WTC11 (cell line): Measurements from ENCODE around the gene UCKL1. TPM values are rescaled to one million over a fixed set of nuclear protein-coding genes. Genes with fewer than 3 reads are reported as not detected.

Experiments used
- microRNA-seq: library from miRNA; unstranded; fragments of <30 nt; microRNA quantifications from one replicate; pipeline ENCODE4 v1.2.0, GENCODE V29; 2022; ENCODE audit warnings: borderline number of aligned reads
- total RNA-seq: library from RNA; stranded (reverse); gene quantifications from 3 replicates; pipeline ENCODE4 v1.2.3, GENCODE V29; 2021

UCKL1 gene
- total RNA-seq, 1 experiment from 2014 or later: 51.2 TPM

Small RNA genes within 50 kb of the gene (microRNA-seq; reads per million reads assigned to microRNA genes)
- not detected for gene MIR1914
- gene MIR647: not detected
- gene MIR941-1: not detected
- gene MIR941-2: not detected
- gene MIR941-3: not detected
- not detected for gene MIR941-4
- gene MIR941-5: not detected

Other genes with a start within 250 kb of the UCKL1 start
- 24.3 to 30.2 TPM (median 27.4 TPM) in 3 replicates for gene ARFRP1, start 248.4 kb downstream of the UCKL1 start, total RNA-seq
- gene ZGPAT, start 248.4 kb downstream of the UCKL1 start, total RNA-seq: 28.3 to 31.0 TPM (median 30.4 TPM) in 3 replicates
- gene LIME1, start 219.8 kb downstream of the UCKL1 start, total RNA-seq: 4.5 to 7.0 TPM (median 6.0 TPM) in 3 replicates
- gene SLC2A4RG, start 216.6 kb downstream of the UCKL1 start, total RNA-seq: 41.6 to 47.2 TPM (median 43.3 TPM) in 3 replicates
- 18.9 to 20.1 TPM (median 20.1 TPM) in 3 replicates for gene ZBTB46, start 125.2 kb downstream of the UCKL1 start, total RNA-seq
- 0.11 TPM in 1 of 3 replicates, not detected in the others for gene ABHD16B, start 94.9 kb downstream of the UCKL1 start, total RNA-seq
- gene TPD52L2, start 91.1 kb downstream of the UCKL1 start, total RNA-seq: 80.8 to 87.2 TPM (median 85.6 TPM) in 3 replicates
- gene DNAJC5, start 61.3 kb downstream of the UCKL1 start, total RNA-seq: 28.5 to 31.5 TPM (median 29.6 TPM) in 3 replicates
- 19.9 to 23.3 TPM (median 20.5 TPM) in 3 replicates for gene ZNF512B, start 13.5 kb upstream of the UCKL1 start, total RNA-seq
- 4.6 to 6.2 TPM (median 4.8 TPM) in 3 replicates for gene SAMD10, start 23.2 kb upstream of the UCKL1 start, total RNA-seq
- gene PRPF6, start 24.7 kb upstream of the UCKL1 start, total RNA-seq: 79.4 to 84.6 TPM (median 80.5 TPM) in 3 replicates
- gene C20orf204, start 79.8 kb upstream of the UCKL1 start, total RNA-seq: 1.6 to 2.4 TPM (median 2.1 TPM) in 3 replicates
- 0.73 to 0.81 TPM (median 0.80 TPM) in 3 replicates for gene SOX18, start 93.2 kb upstream of the UCKL1 start, total RNA-seq
- 55.8 to 63.6 TPM (median 63.5 TPM) in 3 replicates for gene TCEA2, start 106.8 kb upstream of the UCKL1 start, total RNA-seq
- gene RGS19, start 123.1 kb upstream of the UCKL1 start, total RNA-seq: 13.8 to 15.9 TPM (median 15.1 TPM) in 3 replicates
- 1.7 to 2.2 TPM (median 2.0 TPM) in 3 replicates for gene OPRL1, start 123.7 kb upstream of the UCKL1 start, total RNA-seq
- 0.53 to 1.7 TPM (median 0.73 TPM) in 3 replicates for gene LKAAEAR1, start 128.0 kb upstream of the UCKL1 start, total RNA-seq
- gene NPBWR2, start 151.1 kb upstream of the UCKL1 start, total RNA-seq: not detected in 3 replicates
- gene MYT1, start 208.0 kb upstream of the UCKL1 start, total RNA-seq: 1.9 to 4.3 TPM (median 2.0 TPM) in 3 replicates